NT2/D1 (cell line): ENCODE measurements around the gene DHX58.

Experiments used
- SUZ12 ChIP-seq: IDR thresholded peaks from 2 replicates; pipeline ENCODE4 v1.6.1; 2011; ENCODE audit not compliant: insufficient read length, insufficient read depth; ENCODE audit errors: extremely low read depth
- YY1 ChIP-seq: IDR thresholded peaks from 2 replicates; pipeline ENCODE4 v1.6.1; 2011; ENCODE audit not compliant: insufficient read length, insufficient read depth
- ZNF274 ChIP-seq: IDR thresholded peaks from 2 replicates; pipeline ENCODE4 v1.6.1; 2011; ENCODE audit warnings: mild to moderate bottlenecking, low read depth, low read length

- TF ChIP-seq SUZ12 (no peak), ZNF274 (no peak), YY1 (no peak)
Observed at GRCh38 chr17:42126836-42127235, 14.3 kb upstream of the DHX58 start.
